GM10266 (cell line): ENCODE measurements around the gene MMP23B.
"Not testable (repeated sequence)": the region's sequence is repeated elsewhere in the genome, so short reads cannot be mapped to it uniquely, and the experiment has no call there.

Source experiments
- DNase-seq: peaks from one replicate; pipeline ENCODE4 v3.0.0; 2012; ENCODE audit errors: extremely low spot score
- CTCF ChIP-seq: IDR thresholded peaks from 2 replicates; pipeline ENCODE4 v1.5.1; 2012; ENCODE audit warnings: mild to moderate bottlenecking, low read depth; ENCODE audit not compliant: control insufficient read depth, insufficient read depth; ENCODE audit errors: missing control alignments

Gene MMP23B

GRCh38 chr1:1665815-1666251 lies 33.9 kb downstream of the MMP23B start:
- DNase-seq = no peak
- TF ChIP-seq CTCF = peak; percentile 42

DNA sequence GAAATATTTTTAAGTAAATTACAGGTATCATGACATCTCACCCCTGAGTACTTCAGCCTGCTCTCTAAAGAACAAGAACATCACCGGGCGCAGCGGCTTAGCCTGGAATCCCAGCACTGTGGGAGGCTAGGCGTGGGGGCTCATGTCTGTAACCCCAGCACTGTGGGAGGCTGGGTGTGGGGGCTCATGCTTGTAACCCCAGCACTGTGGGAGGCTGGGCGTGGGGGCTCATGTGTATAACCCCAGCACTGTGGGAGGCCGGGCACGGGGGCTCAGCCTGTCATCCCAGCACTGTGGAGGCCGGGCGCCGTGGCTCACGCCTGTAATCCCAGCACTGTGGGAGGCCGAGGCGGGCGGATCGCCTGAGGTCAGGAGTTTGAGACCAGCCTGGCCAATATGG lies 34.6 kb downstream of the MMP23B start:
- DNase-seq = no peak
- no peak for TF ChIP-seq CTCF

DNA sequence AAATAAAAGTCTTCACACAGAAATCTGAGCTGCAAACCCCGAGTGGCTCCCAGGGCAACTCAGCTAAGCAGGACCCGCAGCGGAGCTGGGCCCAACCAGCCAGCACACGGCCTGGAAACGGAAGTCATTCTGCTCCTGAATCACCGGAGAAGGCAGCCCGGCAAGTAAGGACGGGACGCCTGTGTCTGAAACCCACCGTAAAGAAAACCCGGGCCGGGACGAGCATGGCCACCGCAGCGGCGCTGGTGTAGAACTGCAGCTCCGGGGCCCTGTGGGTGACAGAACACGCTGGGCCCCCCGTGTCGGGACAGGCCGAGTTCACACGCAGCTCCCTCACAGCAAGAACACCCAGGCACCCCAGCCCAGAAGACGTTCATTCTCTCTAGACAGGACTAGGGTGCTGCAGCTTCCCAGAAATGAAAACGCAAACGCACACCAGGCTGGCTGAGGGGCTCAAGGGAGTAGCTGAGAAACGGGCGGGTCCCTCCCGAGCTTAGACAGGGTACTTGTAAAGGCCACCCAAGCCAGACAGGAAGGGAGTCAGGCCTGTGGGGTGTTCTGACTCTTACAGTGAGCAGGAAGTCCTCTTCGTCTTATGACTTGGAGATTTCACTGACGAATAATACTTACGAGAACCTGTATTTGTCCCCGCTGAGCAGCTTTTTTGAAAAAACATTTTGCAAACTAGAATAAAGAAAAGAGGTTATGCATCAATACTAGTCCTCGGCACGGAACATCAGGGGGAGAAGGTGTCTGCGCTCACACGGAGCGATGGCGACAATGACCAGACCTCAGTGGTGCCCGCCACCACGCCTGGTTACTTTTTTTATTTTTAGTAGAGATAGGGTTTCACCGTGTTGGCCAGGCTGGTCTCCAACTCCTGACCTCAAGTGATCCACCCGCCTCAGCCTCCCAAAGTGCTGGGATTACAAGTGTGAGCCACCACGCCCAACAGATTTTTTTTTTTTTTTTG lies 37.8 kb downstream of the MMP23B start:
- DNase-seq = no peak
- no peak for TF ChIP-seq CTCF

- no peak for DNase-seq
- TF ChIP-seq CTCF = no peak
Observed at GRCh38 chr1:1670866-1671265, 38.9 kb downstream of the MMP23B start.

DNA sequence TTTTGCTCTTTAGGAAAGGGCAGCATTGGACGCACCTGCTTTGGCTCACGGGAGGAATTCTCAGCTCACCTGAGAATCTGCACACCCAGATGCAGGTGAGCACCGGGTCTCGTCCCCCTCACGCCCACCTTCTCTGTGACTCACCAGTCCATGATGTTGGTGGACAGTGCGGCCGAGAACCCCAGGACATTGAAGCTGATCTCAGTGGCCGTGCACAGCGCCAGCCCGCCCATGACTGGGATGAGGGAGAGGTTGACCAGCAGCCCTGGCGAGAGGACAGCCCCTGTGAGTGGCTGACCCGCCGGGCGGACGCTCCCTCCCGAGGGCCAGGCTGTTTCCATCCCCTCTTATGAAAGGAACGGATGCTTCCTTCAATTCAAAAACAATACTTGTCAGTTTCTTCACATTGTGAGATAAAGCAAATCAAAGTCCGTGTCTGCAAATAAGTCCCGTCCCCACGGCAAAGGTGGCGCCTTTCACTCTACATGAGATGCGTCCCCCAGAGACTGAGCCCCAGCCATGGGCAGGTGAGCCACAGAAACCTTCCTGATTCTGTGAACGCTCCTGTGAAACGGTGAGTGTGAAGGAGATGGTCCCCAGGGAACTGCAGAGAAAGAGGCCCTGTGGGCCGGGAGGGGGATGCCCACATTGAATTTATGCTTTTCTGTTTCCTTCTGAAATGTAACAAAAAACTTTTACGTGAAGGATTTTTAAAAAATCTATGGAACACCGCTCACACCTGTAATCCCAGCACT lies 39.6 kb downstream of the MMP23B start:
- DNase-seq = no peak
- TF ChIP-seq CTCF = no peak

- no peak for TF ChIP-seq CTCF
- DNase-seq = no peak
Observed at GRCh38 chr1:1672181-1672965, 40.4 kb downstream of the MMP23B start.

GRCh38 chr1:1674806-1675205 lies 42.8 kb downstream of the MMP23B start:
- DNase-seq = not testable (repeated sequence)

DNA sequence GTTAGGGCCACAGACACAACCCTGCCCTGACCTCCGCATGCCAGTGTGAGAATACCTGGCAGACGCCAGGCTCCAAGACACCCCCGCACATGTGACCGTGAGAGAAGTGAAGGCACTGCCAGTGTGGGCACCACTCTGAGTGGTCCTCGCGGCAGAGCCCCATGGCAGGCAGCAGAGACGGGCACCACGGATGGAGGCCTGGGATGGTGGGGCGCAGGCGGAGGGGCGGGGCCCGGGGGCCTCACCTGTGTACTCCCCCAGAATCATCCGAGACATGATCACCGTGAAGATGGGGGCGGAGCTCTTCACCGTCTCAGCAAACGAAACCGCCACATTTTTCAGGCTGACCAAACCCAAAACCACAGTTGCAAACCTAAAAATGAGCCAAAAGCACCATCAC lies 43.2 kb downstream of the MMP23B start:
- DNase-seq = not testable (repeated sequence)

DNA sequence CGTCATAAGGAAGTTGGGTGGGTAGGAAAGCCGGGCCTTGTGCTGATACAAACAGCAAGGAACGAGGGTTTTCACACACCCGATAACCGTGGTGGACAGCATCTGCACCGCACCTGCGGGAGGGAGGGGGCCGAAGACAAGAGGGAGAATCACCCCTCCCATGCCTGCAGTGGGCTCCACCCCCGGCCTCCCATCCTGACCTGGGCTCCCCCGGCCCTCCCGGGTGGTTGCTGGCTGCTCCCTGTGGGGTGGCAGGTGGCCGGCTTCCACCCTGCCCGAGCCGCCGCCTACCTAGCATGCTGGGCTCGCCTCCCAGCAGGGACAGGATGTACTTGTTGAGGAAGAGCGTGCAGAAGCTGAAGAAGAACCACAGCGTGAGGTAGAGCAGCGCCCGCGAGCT lies 44.1 kb downstream of the MMP23B start:
- not testable (repeated sequence) for DNase-seq
